HG02763 (cell line): ENCODE results near the gene KMT5C.

Source experiments
- ATAC-seq: cut with Tn5 transposase; IDR thresholded peaks from one replicate; pipeline ENCODE4 v1.9.1; 2021; ENCODE audit warnings: mild to moderate bottlenecking, moderate library complexity; ENCODE audit not compliant: unreplicated experiment

The KMT5C gene

DNA sequence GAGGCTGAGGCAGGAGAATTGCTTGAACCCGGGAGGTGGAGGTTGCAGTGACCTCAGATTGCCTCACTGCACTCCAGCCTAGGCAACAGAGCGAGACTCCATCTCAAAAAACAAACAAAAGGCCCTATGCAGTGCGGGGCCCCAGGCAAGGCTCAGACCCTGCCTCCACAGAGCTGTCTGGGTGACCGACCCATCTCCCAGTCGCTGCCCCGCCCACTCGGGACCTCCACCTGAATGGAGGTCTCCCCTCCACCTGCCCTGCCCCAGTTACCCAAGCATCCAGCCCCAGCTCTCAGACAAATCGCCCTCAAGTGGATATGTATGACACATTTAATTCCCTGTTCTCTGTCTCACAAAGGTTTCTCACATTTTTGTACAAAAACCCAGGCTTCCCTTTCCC, 25.6 kb downstream of the KMT5C start:
- no peak for ATAC-seq

DNA sequence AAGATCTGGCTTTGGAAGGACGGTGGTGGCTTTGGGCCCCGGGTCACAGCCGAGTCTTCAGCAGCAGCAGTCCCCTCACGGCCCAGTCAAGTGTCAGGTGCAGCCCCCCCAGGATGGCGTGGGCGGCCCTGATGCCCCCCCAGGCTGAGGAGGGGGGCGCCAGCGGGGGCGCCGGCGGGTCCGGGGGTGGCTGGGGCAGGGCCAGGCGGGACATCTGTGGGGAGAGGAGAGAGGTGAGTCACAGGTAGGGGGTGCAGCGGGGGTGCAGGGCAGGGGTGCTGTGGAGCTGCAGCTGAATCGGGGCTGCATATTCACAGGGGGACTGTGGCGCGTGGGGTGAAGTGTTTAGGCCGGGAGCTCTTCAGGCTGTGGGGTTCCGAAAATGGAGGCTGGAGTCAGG, 26.3 kb downstream of the KMT5C start:
- ATAC-seq: no peak

DNA sequence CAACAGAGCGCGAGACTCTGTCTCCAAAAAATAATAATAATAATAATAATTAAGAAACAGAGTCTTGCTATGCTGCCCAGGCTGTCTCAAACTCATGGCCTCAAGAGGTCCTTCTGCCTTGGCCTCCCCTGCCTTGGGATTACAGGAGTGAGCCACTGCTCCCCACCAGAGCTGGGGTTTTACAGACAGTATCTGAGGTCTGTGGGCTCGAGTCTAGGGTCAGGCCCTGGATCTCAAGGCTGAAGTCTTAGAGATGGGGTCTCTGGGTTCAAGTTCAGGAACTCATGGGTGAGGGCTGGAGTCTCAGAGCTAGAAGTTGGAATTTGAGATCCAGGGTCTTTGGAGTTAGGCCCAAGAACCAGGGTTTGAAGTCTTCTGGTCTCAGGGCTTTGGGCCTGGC, 27.1 kb downstream of the KMT5C start:
- ATAC-seq: no peak

DNA sequence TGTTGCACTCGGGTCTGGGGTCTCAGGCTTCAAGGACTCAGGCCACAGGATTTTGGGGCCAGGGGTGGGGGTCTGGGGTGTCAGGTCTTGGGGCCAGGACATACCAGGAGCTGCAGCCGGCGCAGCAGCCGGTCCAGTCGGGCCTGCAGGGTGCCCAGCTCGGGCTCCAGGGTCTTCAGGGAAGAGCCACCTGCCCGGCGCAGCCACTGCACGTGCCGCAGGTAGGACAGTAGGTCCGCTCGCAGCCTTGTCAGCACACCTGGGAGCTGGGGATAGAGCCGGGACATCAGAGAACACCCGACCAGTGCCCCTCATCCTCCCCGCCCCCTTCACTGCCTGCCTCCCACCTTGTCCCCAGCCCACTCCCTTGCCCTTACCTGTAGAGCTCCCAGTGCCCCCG, 28.4 kb downstream of the KMT5C start:
- ATAC-seq: no peak

DNA sequence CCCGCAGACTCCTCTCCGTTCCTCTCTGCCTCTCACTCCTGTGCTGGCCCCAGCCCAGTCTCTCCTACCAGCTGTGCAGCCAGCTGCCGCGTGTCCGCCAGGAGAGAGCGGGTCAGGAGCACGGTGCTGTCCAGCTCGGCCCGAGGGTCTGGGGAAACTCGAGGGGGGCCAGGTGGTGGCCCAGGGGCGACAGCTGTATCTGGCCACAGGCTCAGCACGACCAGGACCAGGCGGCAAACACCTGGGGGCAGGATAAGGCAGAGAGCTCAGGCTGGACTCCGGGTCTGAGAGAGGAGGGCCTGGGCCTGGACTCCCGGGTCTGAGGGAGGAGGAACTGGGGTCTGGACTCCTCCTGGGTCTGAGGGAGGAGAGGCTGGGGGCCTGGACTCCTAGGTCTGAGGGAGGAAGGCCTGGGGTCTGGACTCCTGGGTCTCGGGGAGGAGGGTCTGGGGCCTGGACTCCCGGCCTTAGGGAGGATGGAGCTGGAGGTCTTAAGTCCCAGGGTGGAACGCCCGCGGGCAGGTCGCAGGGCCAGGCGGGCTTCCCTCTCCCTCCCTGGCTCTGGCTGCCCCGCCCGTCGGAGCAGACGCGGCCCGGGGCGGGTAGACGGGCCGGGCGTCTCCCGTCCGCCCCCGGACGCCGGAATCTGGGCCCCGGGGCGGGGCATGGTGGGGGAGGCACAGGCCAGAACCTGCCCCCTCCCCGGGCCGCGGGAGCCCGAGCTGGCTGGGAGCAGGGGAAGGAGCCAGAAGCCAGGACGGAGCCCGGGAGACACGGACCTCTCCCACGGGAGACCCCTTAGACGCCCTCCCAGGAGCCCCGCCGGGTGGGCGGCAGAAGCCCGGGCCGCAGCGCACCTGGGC, 29.3 kb downstream of the KMT5C start:
- ATAC-seq: no peak

DNA sequence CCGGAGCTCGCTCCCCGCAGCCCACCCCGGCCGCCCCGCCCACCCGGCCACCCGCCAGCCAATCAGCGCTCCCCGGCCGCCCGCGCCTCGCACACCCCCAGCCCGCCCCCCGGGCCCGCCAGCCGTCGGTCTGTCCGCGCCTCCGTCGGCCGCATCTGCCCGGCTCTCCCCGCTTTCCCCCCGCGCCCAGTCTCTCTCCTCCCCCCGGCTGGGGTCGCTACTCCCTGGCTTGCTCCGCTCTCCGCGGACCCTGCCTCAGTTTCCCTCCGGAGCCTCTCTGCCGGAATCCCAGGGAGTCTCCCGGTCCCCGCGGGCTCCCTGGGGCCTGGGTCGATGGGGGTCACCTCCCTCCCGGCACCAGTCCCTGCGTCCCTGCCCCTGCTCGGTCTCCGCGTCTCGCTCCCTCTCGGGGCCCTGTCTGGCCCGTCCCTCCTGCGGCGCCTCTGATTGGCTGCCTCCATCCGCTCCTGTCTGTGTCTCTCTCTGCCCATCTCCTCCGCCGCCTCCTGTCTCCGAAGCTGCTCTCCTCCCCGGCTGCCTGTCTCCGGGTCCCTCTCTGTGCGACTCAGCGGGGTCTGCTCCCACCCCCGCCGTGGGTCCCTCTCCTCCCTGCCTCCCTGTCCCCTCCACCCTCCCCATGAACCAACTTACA, 30.1 kb downstream of the KMT5C start:
- no peak for ATAC-seq

DNA sequence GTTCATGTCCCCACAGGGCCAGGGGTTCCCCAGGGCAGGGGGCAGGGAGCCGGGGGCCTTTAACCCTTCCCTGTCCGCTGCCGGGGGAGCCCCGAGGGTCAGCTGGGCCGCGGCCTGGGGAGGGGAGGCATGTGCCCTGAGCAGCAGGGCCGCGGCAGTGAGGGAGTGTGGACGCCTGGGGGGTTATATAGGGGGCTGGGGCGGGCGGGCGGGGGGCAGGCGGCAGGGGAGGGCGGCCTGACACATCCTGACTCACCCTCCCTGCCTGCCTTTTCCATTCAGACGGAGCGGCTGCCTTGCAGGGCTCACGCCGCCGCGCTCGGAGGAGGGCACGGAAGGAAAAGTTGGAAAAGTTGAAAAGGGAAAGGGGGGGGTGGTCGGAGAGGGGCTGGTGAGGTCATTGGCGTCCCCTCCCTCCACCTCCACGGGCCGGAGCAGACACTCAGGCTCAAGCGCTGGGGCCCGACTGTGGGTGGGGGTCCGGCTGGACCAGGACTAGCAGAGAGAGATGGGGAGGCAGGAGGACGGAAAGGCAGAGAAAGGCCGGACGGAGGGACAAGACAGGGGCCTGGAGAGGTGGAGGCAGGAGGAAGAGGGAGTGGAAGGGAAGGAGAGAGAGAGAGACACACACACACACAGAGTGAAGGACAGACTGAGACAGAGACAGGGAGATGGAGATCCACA, 30.8 kb downstream of the KMT5C start, which contains the start of gene IL11:
Gene IL11 (minus strand): TSS at position 159 of the 684 bp plus-strand sequence. CDS start 153 bp downstream, at position 6.
- no peak for ATAC-seq

DNA sequence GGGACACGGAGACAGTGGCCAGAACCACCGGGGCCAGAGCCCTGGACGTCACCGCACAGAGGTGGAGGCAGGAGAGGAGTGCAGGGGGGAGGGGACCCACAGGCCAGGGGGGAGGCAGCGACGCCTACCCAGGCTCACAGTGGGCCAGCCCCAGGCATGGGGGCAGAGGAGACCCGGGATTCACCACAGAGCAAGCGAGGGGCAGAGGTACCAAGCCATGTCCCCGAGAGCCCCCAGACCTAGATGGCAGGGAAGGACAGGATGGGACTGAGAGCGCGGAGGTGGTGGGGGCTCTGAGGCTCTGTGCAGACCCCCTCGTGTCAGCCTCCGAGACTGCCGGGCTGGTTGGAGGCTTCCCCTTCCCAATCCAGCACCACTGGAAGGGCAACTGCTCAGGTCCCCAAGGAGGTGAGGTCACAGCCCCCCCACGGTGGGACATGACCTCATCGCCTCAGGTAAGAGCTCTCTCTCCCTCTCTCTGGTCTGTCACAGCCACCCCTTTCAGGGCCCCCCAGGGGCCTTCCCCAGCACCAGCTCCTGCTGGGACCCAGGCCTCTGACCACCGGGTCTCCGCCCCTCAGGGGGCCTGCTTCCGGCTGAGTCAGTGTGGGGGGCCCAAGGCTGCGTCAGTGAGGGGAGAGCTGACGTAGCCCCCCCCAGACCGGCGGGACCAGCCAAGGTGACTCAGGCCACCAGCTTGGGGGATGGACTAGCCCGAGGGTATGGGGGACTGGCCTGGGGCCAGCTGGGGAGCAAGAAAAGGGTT, 32.8 kb downstream of the KMT5C start:
- ATAC-seq: no peak

DNA sequence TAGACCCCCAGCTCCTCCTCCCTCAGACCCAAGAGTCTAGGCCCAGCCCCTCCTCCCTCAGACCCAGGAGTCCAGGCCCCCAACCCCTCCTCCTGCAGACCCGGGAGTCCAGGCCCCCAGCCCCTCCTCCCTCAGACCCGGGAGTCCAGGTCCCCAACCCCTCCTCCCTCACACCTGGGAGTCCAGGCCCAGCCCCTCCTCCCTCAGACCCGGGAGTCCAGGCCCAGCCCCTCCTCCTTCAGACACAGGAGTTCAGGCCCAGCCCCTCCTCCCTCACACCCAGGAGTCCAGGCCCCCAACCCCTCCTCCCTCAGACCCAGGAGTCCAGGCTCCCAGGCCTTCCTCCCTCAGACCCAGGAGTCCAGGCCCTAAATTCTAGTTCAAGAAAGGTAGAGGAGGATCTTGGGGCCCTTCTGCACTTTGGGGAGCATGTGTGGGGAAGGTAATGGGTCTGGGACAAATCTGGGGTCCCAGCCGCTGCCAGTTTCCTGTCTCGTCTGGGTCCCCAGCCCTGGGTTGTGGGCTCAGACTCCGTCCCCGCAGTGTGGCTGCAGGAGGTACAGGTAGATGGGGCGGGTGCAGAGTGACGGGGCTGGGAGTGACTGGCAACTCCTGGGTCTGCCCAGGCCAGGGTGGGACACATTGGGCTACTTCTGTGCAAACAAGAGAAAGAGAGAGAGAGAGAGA, 33.8 kb downstream of the KMT5C start:
- ATAC-seq: no peak

DNA sequence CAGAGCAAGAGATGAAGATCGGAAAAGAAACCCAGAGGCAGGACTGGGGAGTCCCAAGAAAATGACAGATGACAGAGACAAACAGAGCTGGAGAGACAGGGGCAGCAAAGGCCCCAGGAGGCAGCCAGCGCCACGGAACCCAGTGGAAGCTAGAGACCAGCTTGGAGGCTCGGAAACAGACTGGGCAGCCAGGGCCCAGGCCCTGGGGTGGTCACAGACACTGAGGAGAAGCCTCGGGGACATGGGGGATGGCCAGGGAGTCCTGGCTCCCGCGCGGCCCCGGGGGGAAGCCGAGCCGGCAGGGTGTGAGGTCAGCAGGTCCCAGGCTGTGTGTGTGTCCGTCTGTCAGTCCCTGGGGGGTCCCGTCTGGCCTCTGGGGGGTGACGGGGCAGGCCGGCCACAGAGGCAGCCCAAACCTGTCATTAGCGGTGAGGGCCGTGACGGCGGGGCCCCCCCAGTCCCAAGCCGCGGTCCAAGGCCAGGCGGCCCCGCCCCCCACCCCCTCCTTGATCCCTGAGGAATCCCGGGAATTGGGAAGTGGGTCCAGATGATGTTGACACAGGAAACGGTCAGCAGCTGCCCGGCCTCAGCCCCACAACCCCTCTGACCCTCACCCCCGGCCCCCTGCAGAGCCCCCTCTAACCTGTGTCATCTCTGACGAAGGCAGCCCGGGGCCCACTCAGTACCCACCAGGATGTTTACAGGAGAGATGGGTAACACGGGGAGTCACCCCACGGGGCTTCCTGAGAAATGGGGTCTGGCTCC, 34.5 kb downstream of the KMT5C start:
- ATAC-seq: no peak

DNA sequence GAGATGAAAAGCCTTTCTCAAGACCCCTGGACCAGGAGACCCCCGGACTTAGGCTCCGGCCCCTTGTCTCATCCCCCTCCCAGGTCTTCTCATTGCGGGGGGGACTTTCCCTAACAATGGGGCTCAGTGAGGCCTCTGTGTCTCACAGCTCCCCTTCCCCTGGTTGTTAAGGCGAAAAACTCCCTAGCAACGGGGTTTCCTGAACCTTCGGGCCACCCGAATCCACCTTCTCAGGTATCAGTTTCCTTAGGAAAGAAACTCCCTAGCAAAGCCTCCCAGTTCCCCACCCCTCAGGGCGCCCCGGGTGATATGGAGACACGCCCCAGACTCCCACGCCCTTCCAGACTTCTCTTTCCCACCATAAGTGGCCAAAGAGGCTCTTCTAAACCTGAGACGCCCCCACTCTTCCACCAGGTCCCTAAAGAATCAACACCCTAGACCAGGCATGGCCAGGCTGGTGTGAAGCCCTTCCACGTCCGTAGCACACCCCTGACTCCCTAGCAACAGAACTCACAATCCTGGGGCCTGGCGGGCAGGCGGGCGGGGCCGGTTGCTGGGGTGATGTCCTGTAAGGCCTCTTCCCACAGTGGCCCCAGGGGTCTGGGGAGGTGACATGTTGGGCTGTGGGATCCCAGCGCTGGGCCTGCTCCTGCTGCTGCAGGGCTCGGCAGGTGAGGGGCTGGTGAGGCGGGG, 36.7 kb downstream of the KMT5C start, which contains the start of gene TMEM190:
Gene TMEM190 (plus strand): TSS at position 586 of the 693 bp plus-strand sequence. CDS start 28 bp downstream, at position 614.
- ATAC-seq: no peak

DNA sequence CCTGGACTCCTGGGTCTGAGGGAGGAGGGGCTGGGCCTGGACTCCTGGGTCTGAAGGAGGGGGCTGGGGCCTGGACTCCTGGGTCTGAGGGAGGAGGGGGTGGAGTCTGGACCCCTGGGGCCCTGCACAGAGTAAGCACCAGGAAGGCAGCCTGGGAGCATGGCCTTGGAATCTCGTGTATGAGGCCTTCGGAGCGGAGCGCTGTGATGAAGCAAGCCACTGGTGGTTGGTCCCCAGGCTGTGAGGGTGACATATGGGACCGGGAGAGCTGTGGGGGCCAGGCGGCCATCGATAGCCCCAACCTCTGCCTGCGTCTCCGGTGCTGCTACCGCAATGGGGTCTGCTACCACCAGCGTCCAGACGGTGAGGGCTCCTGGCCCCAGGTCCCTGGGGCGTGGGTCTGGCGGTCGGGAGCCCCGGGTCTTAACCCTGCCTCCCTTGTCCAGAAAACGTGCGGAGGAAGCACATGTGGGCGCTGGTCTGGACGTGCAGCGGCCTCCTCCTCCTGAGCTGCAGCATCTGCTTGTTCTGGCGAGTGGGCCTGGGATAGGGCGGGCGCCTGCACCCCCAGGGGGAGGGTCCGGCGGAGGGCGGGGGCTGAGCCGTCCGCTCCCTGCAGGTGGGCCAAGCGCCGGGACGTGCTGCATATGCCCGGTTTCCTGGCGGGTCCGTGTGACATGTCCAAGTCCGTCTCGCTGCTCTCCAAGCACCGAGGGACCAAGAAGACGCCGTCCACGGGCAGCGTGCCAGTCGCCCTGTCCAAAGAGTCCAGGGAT, 37.9 kb downstream of the KMT5C start:
- no peak for ATAC-seq

DNA sequence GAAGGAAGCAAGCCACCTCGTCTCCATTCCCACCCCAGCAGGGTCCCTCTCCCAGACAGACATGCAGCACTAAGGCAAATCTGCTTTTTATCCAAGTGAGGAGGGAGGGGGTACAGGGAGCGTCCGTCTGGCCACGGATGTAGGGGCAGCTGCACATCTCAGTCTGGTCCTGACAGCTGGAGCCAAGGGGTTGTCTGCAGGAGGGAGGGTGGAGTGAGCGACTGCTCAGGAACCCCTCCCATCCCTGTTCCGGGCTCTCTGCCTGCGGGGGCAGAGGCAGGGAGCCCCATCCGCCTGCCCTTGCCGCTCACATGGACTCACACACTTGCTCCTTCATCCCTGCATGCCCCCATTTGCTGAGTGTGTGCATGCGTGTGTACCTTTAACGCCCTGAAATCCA, 39.5 kb downstream of the KMT5C start:
- no peak for ATAC-seq

DNA sequence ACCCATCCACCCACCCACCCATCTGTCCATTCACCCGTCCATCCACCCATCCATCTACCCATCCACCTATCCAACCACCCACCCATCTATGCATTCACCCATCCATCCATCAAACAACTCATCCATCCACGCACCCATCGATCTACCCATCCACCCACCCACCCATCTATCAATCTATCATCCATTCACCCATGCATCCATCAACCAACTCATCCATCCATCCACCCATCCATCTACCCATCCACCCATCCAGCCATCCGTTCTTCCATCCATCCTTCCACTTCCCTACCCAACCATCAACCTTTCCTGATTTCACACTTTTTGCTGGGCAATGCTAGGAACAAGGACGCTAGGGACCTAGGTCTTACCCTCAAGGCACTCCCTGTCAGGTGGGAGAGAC, 42.3 kb downstream of the KMT5C start:
- no peak for ATAC-seq

DNA sequence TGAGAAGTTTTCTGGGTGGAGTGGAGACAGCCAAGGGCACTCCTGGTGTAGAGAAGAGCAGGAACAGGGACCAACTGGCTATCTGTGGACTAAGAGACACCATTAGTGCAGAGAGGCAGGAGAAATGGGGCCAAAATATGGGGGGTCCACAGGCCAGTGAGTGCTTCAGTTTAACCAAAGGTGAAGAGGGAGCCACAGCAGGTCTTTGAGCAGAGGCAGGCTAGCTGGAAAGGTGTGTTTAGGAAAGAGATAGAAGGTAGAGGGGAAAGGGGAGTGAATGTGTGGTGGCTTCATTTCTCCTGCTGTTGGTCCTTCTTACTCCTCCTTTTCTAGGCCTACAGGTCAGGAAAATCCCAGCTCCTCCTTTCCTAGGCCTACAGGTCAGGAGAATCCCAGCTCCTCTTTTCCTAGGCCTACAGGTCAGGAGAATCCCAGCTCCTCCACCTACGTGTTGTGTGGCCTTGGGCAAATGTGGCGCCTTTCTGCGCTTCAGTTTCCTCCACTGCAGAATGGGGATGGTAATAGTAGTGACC, 42.9 kb downstream of the KMT5C start:
- ATAC-seq: no peak

DNA sequence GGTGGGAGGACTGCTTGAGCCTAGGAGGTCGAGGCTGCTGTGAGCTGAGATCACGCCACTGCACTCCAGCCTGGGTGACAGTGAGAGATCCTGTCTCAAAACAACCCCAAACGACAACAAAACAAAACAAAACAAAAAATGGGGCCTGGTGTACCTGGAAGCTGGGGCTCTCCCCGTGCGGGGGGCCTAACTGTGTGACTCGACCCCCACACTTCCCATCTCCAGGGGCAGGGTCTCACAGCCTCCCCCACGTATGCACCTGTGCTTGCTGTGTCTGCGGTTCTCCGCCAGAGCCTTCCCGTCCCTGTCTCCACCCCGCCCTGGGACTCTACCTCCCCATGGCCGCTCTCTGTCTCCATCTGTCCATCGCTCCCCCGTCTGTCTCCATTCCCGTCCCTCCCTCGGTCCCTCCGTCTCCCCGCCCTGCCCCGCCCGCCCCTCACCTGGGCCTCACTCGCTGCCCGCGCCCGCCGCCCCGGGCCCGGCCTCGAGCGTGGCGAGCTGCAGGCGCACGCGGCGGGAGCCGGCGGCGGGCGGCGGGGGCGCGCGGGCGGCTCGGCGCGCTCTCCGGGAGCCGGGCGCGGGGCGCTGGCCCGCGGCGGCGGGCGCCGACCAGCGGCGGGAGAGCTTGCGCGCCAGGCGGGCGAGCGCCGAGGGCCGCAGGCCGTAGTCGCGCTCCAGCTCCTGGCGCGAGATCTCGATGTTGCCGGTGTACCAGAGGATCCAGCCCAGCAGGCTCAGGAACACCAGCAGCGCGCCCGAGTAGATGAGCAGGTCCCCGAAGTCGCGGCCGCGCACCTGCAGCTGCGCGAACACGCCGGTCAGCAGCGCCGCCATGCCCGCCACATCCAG, 43.8 kb downstream of the KMT5C start:
- ATAC-seq: no peak
